Activated CD4-positive, alpha-beta T cell treated with anti-CD3 and anti-CD28 coated beads, Interleukin-2, Interleukin-4, amounts not matched to agents 100 ng/mL and 50 ng/mL, durations not matched to agents 16 hours and 8 hours (primary cell): ENCODE measurements around the gene NIPA2.
"Not testable (repeated sequence)": the region's sequence is repeated elsewhere in the genome, so short reads cannot be mapped to it uniquely, and the experiment has no call there.

Source experiments
- DNase-seq: peaks from one replicate; pipeline ENCODE4 v3.0.0-alpha.2; 2020; ENCODE audit warnings: low spot score

The NIPA2 gene

DNA sequence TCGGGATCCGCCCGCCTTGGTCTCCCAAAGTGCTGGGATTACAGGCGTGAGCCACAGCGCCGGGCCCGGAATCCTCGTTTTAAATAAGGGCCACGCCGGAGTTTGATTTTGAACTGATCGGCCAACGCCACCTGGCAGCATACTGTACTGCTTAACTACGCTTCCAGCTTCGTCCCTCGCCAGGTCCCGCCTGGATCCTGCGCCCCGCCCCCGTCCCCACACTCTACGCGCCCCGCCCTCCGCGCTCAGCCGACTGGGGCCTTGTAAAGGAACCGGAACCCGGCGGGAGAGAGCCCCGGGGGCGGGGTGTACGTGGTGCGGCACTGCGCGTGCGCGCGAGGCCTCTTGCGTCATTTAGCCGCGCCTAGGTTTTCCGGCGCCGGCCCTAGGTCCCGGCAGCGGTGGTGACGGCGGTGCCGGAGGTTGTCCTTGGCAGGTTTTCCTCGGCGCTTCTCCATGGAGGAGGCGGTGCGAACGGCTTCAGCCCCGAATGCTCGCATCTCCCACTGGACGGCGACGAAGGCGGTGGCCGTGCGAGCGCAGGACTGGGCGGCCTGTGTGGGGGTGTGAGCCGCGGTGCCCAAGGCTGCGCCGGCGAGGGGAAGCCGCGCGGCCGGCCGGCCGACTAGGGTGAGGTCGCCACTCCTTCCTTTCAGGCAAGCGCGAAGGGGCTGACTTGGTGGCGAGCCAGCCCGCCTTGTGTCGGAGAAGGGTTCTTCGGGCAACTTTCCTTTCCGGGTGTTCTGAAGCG lies at the start of gene NIPA2:
NIPA2 (plus strand) TSS at position 375 of the 751 bp plus-strand sequence. CDS start 13,066 bp downstream, outside the sequence.
- peak; percentile 98 for DNase-seq

DNA sequence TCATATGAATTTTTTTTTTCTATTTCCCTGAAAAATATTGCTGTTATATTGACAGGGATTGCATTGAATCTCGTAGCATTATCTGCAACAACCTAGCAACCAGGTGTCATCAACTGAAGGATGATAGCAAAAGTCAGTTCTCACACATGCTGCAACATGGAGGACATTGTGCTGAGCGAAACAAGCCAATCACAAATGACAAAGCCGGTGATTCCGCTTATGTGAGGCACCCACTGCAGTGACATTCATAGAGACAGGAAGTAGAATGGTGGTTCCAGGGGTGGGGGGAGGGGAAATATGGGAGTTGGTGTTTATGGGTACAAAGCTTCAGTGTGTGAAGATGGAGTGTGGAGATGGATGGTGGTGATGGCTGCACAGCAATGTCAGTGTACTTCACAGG lies 44.4 kb upstream of the NIPA2 start:
- DNase-seq = no peak

DNA sequence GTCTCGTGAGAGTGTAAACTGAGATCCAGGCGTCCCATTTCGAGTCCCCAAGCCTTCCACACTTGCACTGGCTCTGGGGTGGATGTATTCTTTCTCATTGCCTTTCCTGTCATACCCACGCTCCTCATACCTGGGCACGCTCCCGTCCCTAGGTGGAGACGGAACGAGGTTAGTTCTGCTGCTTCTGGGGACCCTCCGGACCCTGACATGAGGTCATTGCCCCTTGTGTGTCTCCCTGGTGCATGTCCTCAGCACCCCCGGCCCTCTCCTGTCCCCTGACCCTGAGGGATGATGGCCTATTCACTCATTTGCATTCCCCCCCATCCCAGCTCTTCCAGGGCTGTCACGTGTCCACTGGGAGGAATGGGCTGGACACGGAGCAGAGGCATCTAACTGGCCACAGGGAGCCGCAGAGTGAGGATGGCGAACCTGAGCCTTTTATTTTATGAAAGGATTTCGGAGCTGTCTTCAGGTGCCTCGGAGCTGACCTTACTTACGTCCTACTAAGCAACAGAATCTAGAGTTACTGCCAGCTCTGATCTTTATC lies 43.8 kb upstream of the NIPA2 start:
- no peak for DNase-seq

DNA sequence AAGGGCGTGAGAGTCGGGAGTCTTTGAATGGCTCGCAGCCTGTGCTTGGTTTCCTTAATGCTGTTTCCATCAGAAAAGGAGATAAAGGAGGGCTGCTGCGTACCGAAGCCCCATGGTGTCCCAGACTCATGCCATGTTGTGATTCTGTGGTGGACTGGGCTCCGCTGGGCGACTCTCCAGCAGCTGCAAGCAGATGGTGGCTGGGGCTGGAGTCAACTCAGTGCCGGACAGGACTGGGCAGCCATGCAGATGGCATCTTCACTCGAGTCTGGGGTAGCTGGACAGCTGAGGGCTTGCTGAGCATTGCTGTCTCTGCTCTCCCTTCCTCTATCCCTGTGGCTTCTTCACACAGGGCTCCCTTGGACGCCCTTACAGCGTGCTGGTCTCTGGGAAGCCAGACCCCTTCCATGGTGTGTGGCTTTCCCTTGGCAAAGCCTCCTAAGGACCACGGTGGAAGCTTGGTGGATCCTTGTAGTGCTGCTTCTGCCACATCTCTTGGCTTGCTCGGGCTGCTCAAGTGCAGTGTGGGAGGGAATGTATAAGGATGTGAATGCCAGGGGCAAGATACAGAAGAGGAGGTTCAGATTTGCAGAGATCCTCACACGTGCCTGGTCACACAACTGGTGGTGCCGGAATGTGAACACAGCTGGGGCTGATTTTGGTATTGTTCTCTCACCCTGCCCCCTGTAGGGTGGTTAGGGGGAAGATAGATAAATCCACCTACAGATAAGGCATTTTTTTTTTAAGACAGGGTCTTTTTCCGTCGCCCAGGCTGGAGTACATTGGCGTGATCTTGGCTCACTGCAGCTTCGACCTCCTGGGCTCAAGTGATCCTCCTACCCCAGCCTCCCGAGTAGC lies 43.0 kb upstream of the NIPA2 start:
- DNase-seq = no peak

DNA sequence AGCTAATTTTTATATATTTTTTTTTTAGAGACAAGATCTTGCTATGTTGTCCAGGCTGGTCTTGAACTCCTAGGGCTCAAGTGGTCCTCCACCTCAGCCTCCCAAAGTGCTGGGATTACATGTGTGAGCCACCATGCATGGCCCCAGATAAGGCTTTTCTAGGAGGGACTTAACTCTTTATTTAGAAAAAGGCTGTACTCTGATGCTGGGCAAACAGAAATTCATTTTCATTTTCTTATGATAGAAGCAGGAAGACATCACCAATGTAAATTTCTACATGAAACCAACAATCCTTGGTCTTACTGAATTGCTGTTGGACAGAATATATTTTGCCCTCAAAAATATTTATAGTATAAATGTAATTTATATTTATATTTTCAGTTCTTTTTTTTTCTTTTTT lies 42.4 kb upstream of the NIPA2 start:
- no peak for DNase-seq

DNA sequence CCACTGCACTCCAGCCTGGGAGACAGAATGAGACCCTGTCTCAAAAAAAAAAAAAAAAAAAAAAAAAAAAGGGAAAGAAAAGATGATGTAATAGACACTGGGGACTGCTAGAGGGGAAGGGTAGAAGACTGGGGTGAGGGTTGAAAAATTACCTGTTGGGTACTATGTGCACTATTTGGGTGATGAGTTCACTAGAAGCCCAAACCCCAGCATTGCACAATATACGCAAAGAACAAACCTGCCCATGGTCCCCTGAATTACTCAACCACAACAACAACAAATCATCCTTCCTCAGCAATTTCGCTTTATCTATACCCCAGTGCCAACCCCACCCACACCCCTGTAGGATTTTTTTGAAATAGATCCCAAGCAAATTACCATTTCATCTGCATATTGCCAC lies 38.6 kb upstream of the NIPA2 start:
- DNase-seq = no peak

DNA sequence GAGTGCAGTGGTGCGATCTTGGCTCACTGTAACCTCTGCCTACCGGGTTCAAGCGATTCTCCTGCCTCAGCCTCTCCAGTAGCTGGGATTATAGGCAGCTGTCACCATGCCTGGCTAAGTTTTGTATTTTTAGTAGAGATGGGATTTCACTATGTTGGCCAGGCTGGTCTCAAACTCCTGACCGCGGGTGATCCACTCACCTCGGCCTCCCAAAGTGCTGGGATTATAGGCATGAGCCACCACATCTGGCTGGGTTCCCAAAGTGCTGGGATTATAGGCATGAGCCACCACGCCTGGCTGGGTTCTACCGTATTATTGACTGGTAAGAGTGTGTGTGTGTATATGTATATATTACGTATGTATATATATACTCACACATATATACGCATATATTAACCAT lies 35.5 kb upstream of the NIPA2 start:
- not testable (repeated sequence) for DNase-seq

DNA sequence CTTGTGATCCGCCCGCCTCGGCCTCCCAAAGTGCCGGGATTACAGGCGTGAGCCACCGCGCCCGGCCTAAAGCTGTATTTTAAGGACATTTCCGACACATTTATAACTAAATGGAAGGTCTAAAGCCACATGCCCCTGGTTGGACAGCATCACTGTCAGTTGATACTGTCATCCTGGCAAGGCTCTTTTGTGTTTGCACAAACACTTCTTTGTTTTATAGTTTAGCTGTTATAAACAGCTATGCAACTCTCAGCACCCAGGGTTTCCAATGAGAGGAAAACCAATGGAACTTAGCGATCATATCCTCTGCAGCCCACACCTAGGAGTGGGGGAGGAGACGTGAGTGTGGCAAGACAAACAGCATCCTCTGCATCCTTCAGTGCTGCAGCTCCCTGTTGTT lies 32.3 kb upstream of the NIPA2 start:
- no peak for DNase-seq

DNA sequence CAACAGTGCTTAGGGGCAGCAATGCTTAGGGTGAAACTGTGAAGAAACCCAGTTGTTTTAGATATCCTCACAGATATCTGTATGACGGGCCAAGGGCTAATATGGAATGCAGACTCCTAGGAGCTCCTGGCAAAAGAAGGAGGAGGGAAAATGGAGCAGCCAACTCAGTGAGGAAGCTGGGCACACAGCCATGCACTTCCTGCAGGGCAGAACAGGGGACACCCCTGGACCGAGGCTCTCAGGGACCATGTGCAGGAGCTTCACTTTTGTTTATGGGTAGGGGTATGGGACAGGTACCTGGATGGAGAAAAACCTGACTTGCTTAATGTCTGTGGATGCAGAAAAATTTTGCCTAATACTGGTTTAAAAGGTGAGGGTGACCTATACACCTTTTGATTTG lies 31.8 kb upstream of the NIPA2 start:
- DNase-seq = no peak

DNA sequence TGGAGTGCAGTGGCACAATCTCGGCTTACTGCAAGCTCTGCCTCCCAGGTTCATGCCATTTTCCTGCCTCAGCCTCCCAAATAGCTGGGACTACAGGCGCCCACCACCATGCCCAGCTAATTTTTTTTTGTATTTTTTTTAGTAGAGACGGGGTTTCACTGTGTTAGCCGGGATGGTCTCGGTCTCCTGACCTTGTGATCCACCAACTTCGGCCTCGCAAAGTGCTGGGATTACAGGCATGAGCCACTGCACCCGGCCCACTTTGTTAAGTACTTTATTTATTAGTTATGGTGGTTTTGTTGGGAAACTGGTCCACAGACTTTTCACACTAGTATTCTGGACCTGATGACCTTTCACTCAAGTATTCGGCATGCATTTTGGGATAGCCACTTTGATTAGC lies 30.6 kb upstream of the NIPA2 start:
- not testable (repeated sequence) for DNase-seq

DNA sequence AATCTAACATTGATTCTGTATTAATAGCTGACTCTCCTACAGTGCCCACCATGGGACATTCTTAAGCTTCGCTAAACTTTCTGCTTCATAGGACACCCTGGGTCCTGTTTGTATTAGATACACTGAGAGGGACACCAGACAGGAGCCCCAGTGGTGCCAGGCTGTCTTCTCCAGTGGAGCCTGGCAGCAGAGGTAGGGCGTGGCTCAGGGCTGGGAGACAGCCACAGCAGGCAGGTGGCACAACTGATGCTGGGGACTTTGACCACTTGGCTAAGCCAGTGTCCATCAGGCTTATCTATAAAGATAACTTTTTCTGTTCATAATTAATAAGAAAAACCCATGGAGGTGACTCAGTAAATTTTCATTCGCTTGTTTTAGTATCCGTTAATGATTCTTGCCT lies 30.2 kb upstream of the NIPA2 start:
- DNase-seq = no peak

DNA sequence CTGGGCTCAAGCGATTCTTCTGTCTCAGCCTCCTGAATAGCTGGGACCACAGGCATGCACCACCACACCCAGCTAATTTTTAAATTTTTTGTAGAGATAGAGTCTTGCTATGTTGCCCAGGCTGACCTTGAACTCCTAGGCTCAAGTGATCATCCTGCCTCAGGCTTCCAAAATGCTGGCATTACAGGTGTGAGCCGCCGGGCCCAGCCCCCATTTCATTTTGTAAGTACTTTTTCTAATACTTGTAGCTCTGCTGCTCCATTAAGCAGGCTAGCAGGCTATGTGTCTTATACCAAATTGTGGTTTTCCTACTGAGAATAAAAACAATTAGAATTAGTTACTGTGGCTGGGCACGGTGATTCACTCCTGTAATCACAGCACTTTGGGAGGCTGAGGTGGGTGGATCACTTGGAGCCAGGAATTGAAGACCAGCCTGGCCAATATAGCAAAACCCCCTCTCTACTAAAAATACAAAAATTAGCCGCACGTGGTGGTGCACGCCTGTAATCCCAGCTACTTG lies 29.6 kb upstream of the NIPA2 start:
- no peak for DNase-seq

DNA sequence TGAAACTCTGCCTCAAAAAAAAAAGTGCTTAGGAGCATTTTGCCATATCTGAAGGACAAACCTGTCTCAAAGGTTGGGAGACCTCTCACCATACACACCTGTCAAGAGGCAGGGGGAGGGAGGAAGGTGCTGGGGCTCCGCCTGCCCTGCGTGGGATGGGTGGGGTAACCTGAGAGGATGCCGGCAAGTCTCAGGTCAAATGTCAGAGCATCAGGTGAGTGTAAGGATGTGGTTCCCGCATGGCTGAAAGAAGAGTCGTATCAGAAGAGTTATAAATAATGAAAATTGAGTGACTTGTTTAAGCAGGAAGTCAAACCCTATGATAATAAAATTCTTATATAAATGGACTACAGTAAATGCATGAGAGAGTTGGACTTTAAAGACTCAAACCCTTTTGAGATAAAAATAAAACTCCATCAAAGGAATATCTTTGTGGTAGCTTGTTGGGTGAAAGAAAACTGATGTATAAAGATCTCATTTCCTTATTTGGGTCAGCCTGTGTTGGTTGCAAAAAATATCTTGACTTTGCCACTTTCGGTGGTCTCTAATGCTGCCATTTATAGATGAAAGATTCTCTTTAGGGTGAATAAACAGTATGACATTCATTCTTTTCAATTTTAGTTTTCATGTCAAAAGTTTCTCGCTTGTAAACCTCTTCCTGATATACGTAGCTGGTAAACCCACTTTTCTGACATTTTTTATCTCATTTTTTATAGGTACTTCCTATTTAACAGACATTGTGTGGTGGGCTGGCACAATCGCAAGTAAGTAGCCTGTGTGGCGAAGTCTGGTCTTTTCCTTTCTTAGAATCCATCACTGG lies 28.2 kb upstream of the NIPA2 start:
- DNase-seq = no peak

DNA sequence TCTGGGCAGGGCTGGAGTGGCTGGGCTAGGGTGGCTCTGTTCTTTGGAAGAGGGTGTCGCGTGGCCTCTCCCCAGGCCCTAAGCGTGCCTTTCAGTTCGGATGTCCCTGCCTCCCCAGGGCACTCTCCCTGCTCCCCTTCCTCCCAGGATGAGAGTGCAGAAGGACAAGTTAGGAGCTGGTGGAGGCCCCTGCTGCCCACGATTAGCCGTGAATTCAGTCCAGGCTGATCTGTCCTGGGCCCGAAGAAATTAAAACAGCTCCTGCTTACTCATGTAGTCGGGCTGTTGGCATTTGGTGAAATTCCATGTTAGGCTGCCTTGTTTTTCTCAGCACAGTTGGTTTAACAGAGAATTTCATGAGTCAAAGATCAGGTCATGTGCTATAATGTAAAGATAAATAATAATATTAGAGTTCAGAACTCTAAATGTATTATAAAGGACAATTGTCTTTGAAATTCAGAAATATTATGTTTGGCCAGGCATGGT lies 27.6 kb upstream of the NIPA2 start:
- no peak for DNase-seq

DNA sequence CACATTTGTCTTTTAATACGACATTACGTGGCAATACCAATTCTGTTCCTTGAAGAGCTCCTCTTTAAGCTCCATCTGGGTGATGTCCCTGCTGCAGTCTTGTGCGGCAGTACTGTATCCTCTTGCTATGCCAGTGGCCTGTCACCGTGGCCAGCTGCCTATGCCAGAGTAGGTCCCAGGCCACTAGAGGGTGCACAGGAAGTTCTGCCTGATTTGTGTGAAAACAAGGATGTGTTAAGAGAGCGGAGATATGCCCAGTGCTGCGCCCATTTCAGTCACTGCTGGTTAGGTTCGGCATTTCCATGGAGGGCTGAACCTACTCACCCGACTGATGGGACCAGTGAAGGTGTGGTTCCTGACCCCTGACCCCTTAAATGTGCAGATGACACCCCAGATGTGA lies 26.8 kb upstream of the NIPA2 start:
- no peak for DNase-seq

DNA sequence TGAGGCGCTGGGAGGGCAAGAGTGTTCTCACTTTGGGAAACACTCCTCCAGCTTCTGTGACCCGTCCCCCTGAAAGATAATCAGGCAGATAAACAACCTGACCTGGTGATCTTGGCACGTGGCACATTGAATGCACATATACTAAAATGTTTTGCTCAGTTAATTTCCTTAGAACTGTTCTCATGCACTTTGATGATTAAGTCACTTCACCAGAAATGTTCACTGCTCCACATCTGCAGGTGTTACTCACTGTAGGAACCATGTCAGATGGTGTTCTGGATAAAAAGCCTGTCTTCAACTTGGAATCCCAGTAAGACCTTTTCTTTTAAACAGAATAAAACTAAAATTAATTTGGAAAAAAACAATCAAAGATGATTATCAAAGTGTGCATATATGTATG lies 24.6 kb upstream of the NIPA2 start:
- DNase-seq = no peak

DNA sequence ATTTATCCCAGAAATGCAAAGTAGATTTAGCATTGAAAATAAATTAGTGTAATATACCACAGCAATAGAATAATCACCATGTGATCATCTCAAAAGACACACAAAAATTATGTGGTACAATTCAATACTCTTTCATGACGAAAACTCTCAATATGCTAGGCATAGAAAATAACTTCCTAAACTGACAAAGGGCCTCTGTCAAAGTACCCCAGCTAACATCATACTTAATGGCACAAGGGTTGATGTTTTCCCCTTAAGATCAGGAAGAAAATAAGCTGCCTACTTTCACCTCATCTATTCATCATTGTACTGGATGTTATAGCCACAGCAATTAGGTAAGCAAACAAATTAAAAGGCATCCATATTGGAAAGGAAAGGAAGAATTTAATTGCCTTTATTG lies 22.7 kb upstream of the NIPA2 start:
- no peak for DNase-seq

DNA sequence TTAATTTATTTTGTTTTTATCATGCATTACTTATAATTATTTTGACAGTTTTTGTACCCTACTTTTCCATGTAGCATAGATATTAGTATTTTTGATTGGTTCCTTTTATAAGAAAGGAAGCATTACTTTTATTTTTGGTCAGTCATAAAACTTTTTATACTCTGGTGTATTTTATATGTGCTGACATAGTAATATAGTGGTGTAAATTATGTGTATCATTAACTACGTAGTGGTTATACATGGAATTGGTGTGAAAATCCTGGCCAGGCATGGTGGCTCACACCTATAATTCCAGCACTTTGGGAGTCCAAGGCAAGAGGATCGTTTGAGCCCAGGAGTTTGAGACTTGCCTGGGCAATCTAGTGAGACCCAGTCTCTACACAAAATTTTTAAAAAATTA lies 18.8 kb upstream of the NIPA2 start:
- DNase-seq = no peak

DNA sequence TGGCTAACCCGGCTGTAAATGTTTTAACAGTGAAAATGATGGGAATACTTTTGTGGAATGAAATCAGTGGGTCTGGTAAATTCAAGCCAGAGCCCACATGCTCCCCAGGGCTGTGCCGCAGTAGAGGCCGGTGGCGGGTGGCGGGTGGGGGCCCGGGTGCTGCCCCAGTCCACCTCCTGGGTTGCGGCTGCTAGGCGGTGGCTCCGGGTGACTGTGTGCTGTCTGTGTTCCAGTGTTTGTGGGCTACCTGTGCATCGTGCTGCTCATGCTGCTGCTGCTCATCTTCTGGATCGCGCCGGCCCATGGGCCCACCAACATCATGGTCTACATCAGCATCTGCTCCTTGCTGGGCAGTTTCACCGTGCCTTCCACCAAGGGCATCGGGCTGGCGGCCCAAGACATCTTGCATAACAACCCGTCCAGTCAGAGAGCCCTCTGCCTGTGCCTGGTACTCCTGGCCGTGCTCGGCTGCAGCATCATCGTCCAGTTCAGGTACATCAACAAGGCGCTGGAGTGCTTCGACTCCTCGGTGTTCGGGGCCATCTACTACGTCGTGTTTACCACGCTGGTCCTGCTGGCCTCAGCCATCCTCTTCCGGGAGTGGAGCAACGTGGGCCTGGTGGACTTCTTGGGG lies 14.9 kb upstream of the NIPA2 start:
- no peak for DNase-seq

DNA sequence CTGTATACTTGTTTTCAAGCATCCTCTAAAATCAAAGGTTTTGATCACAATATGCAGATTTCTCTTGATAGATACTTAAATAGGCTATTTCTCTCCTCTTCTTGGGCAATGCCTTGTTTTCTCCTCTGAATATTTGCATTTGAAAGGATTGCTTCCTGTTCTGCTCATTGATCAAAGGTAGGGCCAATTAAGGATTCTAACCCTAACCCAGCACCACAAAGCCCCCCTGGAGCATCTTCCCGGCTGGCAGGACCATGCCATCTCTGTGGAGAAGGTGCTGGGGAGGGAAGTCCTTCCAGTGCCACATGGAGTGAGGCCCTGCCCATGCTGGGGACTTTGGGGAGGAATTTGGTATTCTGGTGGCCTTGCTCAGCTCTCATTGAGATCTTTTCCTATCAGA lies 11.3 kb upstream of the NIPA2 start:
- no peak for DNase-seq

DNA sequence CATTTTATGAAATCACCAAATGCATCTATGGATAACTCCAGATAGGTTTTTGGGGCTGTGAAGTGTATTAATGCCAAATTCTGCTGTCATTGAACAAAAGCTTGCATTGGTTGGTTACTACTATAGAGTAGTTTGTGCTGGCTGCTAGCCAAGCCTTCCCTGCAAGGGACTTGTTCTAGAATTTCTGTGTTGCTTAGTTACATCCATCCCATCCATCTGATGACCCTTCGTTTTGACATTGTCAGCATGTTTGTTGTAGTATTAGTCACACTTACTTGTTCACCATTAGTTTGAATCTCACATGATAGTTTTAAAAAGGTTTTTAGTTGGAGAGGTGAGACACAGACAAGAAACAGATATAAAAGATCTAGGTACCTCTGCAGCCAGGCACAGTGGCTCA lies 7.0 kb upstream of the NIPA2 start:
- DNase-seq = no peak
